HG02763 (cell line): ENCODE measurements around the gene CYYR1.

ENCODE experiments used
- ATAC-seq: cut with Tn5 transposase; IDR thresholded peaks from one replicate; pipeline ENCODE4 v1.9.1; 2021; ENCODE audit warnings: mild to moderate bottlenecking, moderate library complexity; ENCODE audit not compliant: unreplicated experiment

The CYYR1 gene

GRCh38 chr21:26572702-26573381, at the start of gene CYYR1:
Gene CYYR1, minus strand, starts transcription at chr21:26573286. Its CDS starts 346 bp downstream, at chr21:26572940.
- ATAC-seq = no peak

GRCh38 chr21:26617176-26617575, 44.1 kb upstream of the CYYR1 start:
- ATAC-seq = no peak

GRCh38 chr21:26614251-26614650, 41.2 kb upstream of the CYYR1 start:
- no peak for ATAC-seq

DNA sequence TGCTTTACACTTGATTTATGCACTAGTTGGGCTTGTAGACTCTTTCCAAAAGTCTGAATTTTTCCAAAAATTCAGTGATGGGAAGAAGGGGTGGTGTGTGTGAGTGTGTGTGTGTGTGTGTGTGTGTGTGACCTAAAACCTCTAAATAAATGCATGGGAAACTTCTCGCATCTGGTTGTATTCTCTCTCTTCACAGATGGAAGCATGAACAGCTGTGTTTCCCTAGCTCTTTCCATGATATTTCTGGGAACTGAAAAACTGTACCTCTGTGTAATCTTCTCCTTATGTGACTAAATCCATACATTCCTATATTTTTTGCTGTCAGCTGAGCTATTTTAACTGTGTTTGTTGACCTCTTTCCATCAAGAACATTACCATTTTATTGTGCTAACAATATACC, 26.2 kb upstream of the CYYR1 start:
- no peak for ATAC-seq

- ATAC-seq = no peak
Observed at GRCh38 chr21:26597981-26598380, 24.9 kb upstream of the CYYR1 start.

- no peak for ATAC-seq
Observed at GRCh38 chr21:26597031-26597430, 23.9 kb upstream of the CYYR1 start.

- ATAC-seq = no peak
Observed at GRCh38 chr21:26595971-26596370, 22.9 kb upstream of the CYYR1 start.

GRCh38 chr21:26593800-26594199, 20.7 kb upstream of the CYYR1 start:
- ATAC-seq = no peak

DNA sequence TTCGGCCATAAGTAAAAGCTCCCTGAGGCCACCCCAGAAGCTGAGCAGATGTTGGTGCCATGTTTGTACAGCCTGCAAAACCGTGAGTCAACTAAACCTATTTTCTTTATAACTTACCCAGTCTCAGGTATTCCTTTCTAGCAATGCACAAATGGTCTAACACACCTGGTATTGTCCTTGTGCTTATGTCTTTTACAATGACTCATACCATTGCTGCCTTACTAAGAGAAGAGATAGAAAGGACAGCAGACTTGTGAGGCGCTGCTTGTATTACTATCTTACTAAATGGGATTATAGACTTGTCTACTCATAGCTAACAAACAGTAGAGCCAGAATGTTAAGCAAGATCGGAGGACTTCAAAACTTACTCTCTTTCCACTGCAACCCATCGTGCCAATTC, 18.5 kb upstream of the CYYR1 start:
- ATAC-seq = no peak

GRCh38 chr21:26588446-26588845, 15.4 kb upstream of the CYYR1 start:
- ATAC-seq = no peak

DNA sequence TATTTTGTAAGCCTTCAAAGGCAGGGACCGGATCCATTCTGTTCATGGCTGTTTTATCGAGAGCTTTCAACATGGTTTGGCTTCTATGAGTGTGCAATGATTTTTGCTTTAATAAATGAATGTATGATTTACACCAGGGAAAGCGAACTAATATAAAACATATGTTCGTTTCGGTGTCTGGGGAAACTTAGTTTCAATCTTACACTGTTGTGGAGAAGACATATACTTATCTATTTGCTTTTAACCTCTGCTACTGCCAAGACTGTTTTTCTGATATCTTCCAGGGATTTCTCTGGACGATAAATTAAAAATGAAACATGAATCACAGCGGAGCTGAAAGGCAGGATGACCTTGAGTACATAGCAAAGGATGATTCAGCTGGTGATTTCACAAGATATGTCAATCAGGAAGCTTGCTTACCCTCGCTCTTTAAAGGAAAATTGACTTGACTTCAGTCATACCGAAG, 14.7 kb upstream of the CYYR1 start:
- ATAC-seq = no peak

DNA sequence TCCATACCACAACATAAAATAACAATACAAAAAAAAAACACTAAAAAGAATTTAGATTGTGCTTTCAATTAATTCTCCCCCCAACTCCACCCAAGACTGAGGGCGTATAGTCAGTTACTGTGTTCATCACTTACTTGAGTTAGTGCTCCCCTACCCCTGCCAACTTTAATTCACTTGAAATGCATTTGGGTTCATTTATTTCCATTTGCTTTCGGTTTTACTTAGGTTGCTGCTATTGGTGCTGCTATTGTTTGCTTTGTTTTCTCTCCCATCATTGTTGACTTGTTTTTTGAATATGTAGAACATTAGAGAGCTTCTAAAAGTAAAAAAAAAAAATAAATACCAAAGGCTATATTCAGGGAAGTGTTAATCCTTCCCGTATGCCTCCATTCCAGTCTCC, 10.7 kb upstream of the CYYR1 start:
- no peak for ATAC-seq

- no peak for ATAC-seq
Observed at GRCh38 chr21:26581818-26582217, 8.7 kb upstream of the CYYR1 start.

- no peak for ATAC-seq
Observed at GRCh38 chr21:26572076-26572701, 897 bp downstream of the CYYR1 start.

- ATAC-seq = no peak
Observed at GRCh38 chr21:26570203-26570602, 2.9 kb downstream of the CYYR1 start.

- ATAC-seq = no peak
Observed at GRCh38 chr21:26565546-26565945, 7.5 kb downstream of the CYYR1 start.

GRCh38 chr21:26565111-26565510, 8.0 kb downstream of the CYYR1 start:
- ATAC-seq = no peak

GRCh38 chr21:26563856-26564503, 9.1 kb downstream of the CYYR1 start:
- ATAC-seq = no peak

GRCh38 chr21:26560612-26561011, 12.5 kb downstream of the CYYR1 start:
- no peak for ATAC-seq

DNA sequence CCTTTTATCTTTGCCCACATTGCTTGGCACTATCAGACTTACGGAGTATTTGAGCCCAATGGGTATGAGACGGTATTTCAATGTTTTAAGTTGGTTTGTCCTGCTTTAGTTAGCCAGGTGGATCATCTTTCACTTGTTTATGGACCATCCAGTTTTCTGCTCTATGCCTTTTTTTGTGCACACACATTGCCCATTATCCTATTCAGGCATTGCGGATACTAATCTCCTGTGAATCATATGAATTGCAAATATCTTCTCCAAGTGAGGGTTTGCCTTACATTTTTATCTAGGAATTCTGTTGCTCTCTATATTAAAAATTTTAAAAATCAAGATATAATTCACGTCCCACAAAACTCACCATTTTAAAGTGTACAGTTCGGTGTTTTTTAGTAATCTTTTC, 14.0 kb downstream of the CYYR1 start:
- no peak for ATAC-seq

DNA sequence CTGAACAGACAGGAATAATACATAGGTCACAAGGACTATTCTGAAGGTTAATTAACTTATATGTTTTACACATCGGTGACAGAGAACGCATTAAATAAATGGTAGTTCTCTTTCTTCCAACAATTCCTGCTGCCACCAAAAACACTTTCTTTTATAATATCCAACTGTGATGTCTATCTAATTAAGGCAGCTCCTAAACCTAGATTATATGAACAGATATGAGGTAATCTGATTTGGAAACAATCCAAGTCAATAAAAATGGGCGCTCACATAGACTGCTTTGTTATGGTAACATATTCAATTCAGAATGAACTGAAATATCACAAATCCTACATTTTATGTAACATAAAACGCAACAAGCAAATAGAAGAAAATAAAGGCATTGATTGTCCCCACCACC, 16.0 kb downstream of the CYYR1 start:
- ATAC-seq = no peak

GRCh38 chr21:26555540-26556146, 17.4 kb downstream of the CYYR1 start:
- no peak for ATAC-seq
